H54 (cell line): ENCODE results near the gene ELFN2.

ENCODE experiments used
- DNase-seq: peaks from one replicate; pipeline ENCODE4 v3.0.0; 2011; ENCODE audit warnings: low spot score, mixed read lengths; ENCODE audit not compliant: insufficient read length
- FAIRE-seq: peaks from 3 replicates; lab custom pipeline; 2011; peaks lifted over from hg19 to GRCh38; lab: Jason Lieb, UNC
- POLR2A ChIP-seq: IDR thresholded peaks from 2 replicates; pipeline ENCODE4 v1.6.1; 2011; ENCODE audit warnings: low read depth, mild to moderate bottlenecking, low read length

ELFN2 gene

GRCh38 chr22:37371911-37372310 lies 55.4 kb downstream of the ELFN2 start:
- TF ChIP-seq POLR2A, result no peak
- no peak for FAIRE-seq
- DNase-seq, result no peak

GRCh38 chr22:37371491-37371890 lies 55.8 kb downstream of the ELFN2 start:
- TF ChIP-seq POLR2A, result no peak
- FAIRE-seq (no peak), DNase-seq (no peak)

GRCh38 chr22:37370306-37370979 lies 56.8 kb downstream of the ELFN2 start:
- DNase-seq, result no peak
- FAIRE-seq, result no peak
- TF ChIP-seq POLR2A, result no peak

GRCh38 chr22:37369483-37369882 lies 57.8 kb downstream of the ELFN2 start:
- no peak for FAIRE-seq
- TF ChIP-seq POLR2A, result no peak
- no peak for DNase-seq

GRCh38 chr22:37368058-37368457 lies 59.2 kb downstream of the ELFN2 start:
- FAIRE-seq (no peak), DNase-seq (no peak)
- TF ChIP-seq POLR2A, result no peak

- TF ChIP-seq POLR2A, result no peak
- no peak for FAIRE-seq
- no peak for DNase-seq
Observed at GRCh38 chr22:37366601-37367000, 60.7 kb downstream of the ELFN2 start.

GRCh38 chr22:37365950-37366349 lies 61.3 kb downstream of the ELFN2 start:
- no peak for DNase-seq
- TF ChIP-seq POLR2A, result no peak
- no peak for FAIRE-seq

GRCh38 chr22:37363261-37363992 lies 63.9 kb downstream of the ELFN2 start:
- DNase-seq (no peak), FAIRE-seq (no peak)
- no peak for TF ChIP-seq POLR2A

GRCh38 chr22:37362621-37363020 lies 64.7 kb downstream of the ELFN2 start:
- no peak for TF ChIP-seq POLR2A
- no peak for FAIRE-seq
- no peak for DNase-seq

GRCh38 chr22:37358917-37359316 lies 68.4 kb downstream of the ELFN2 start:
- no peak for TF ChIP-seq POLR2A
- no peak for FAIRE-seq
- DNase-seq, result peak; percentile 30

- DNase-seq (no peak), FAIRE-seq (no peak)
- TF ChIP-seq POLR2A, result no peak
Observed at GRCh38 chr22:37358386-37358785, 68.9 kb downstream of the ELFN2 start.

GRCh38 chr22:37357446-37358075 lies 69.7 kb downstream of the ELFN2 start:
- TF ChIP-seq POLR2A, result no peak
- DNase-seq, result no peak
- FAIRE-seq, result no peak

GRCh38 chr22:37356922-37357321 lies 70.4 kb downstream of the ELFN2 start:
- DNase-seq (no peak), FAIRE-seq (no peak)
- no peak for TF ChIP-seq POLR2A

- no peak for FAIRE-seq
- no peak for TF ChIP-seq POLR2A
- DNase-seq, result no peak
Observed at GRCh38 chr22:37355174-37355573, 72.1 kb downstream of the ELFN2 start.

GRCh38 chr22:37354670-37355069 lies 72.6 kb downstream of the ELFN2 start:
- no peak for TF ChIP-seq POLR2A
- no peak for FAIRE-seq
- DNase-seq, result no peak
